ENCODE measurements around the gene EMP1. TPM values are rescaled to one million over a fixed set of nuclear protein-coding genes. Genes with fewer than 3 reads are reported as not detected.
A peak's percentile ranks its signal among the peaks of the same experiment; 100 is the strongest.

Gene EMP1
- total RNA-seq, 4 donors from 2014 or later: 43.2 to 837 (median 738) TPM

DNA sequence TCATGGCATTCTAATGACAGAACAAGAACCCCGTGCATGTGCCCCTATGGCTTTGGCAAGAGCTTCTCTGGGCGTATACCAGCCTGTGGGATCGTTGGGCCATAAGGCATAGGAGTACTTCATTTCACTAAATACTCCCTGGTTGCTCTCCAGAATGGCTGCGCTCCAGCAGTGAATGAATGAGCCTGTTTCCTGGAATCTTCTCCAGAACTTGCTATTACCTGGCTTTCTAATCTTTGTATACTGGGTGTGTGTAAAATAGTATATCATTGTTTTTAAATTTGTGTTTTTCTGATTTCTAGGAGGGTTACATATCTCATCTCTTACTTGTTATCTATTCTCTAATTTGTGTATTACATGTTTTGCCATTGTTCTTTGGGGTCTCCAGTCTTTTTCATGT lies 28.6 kb upstream of the EMP1 start:
- Histone ChIP-seq H3K27me3 (peaks cover 12% of the 10 kb centered on the region), H3K4me3 (no peak overlapping the region), H3K36me3 (no peaks in the 10 kb centered on the region), H3K27ac (no peak overlapping the region), H3K9me3 (no peaks in the 10 kb centered on the region), H3K4me1 (peaks cover 0 to 13% (median 9%) of the 10 kb centered on the region in 4 donors)
- no peak for DNase-seq
- in situ Hi-C loops (cut with MboI; ENCODE audit: low pct_ligation_motif_present in 1 of 4, low pct_unique_long_range_greater_than_20kb in 1 of 4, low sequenced_read_pairs in 3 of 4) (no loop called here), intact Hi-C loops (cut with DNase I; ENCODE audit: low total_unique reads) (no loop called here)
- 88 to 93% methylated on average over 2 to 4 of the region's 4 CpGs for WGBS, 2 donors (ENCODE audit: low coverage in 1 of 2)
- no peak for TF ChIP-seq POLR2A (IDR thresholded peaks at IDR 0.05)
- TF ChIP-seq, protein P1, sequence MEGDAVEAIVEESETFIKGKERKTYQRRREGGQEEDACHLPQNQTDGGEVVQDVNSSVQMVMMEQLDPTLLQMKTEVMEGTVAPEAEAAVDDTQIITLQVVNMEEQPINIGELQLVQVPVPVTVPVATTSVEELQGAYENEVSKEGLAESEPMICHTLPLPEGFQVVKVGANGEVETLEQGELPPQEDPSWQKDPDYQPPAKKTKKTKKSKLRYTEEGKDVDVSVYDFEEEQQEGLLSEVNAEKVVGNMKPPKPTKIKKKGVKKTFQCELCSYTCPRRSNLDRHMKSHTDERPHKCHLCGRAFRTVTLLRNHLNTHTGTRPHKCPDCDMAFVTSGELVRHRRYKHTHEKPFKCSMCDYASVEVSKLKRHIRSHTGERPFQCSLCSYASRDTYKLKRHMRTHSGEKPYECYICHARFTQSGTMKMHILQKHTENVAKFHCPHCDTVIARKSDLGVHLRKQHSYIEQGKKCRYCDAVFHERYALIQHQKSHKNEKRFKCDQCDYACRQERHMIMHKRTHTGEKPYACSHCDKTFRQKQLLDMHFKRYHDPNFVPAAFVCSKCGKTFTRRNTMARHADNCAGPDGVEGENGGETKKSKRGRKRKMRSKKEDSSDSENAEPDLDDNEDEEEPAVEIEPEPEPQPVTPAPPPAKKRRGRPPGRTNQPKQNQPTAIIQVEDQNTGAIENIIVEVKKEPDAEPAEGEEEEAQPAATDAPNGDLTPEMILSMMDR (IDR thresholded peaks at IDR 0.05): no peak
- no peak for TF ChIP-seq POLR2AphosphoS5 (IDR thresholded peaks at IDR 0.05)
- no peak for TF ChIP-seq EP300 (IDR thresholded peaks at IDR 0.05; ENCODE audit: low read depth)

DNA sequence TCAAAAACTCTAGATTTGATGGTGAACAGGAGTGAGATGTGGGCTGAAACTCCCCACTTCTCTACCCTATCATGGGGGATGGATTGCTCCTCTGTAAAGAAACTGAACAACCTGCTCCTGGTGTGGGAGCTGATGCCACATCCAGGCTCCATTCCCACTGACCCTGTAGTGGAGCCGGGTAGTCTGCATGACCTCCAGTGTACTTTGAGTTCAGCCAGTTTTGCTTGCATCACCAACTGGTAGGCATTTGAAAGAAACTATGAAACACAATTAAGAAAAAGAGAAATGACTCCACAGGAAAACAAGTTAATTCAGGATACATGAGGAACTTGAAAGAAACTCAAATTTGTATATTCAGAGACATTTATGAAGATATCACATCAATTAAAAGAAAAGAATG lies 27.3 kb upstream of the EMP1 start:
- DNase-seq: no peak
- peaks cover 12% of the 10 kb centered on the region for H3K27me3 ChIP-seq
- intact Hi-C loops (cut with DNase I; ENCODE audit: low total_unique reads) (no loop called here), in situ Hi-C loops (cut with MboI; ENCODE audit: low pct_ligation_motif_present in 1 of 4, low pct_unique_long_range_greater_than_20kb in 1 of 4, low sequenced_read_pairs in 3 of 4) (no loop called here)
- no peak overlapping the region for H3K4me3 ChIP-seq
- 80 to 100% methylated on average over 1 of the region's 1 CpG for WGBS, 2 donors (ENCODE audit: low coverage in 1 of 2)
- no peak overlapping the region for H3K27ac ChIP-seq
- TF ChIP-seq POLR2A (IDR thresholded peaks at IDR 0.05) (no peak), POLR2AphosphoS5 (IDR thresholded peaks at IDR 0.05) (no peak), EP300 (IDR thresholded peaks at IDR 0.05; ENCODE audit: low read depth) (no peak)
- TF ChIP-seq, protein P1 (IDR thresholded peaks at IDR 0.05): no peak
- no peaks in the 10 kb centered on the region for H3K36me3 ChIP-seq
- peaks cover 0 to 13% (median 9%) of the 10 kb centered on the region in 4 donors for H3K4me1 ChIP-seq
- H3K9me3 ChIP-seq: no peaks in the 10 kb centered on the region

DNA sequence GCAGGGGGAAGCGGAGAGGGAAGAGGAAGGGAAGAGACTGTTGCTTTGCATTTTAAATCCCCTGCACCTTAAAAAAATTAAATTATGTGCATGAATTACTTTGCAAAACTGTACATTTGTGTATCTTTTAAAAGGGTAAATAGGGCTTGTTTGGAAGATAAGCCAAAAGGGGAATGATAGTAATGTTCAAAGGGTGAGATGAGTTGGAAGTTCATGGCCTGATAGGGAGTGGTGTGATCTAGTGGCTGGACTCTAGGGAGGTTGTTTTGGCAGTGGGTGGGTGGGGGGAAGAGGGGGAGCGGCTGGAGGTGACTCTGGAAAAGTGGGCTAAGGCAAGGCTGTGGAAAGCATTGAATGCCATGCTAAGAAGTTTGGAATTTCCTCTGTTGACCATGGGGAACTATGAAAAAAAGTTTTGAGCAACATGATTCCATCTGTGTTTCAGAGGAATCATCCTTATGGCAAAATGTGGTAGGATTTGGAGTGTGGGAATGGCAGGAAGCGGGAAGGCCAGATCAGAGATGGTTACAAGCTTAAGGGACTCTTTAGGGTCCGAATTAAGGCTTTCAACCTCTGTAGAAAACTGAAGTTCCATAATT lies 25.5 kb upstream of the EMP1 start:
- H3K27ac ChIP-seq: no peak overlapping the region
- 90% methylated on average over 4 of the region's 4 CpGs for WGBS, 2 donors (ENCODE audit: low coverage in 1 of 2)
- peaks cover 0 to 2% (median under 1%) of the 10 kb centered on the region in 4 donors for H3K4me1 ChIP-seq
- DNase-seq: no peak
- in situ Hi-C loops (cut with MboI; ENCODE audit: low pct_ligation_motif_present in 1 of 4, low pct_unique_long_range_greater_than_20kb in 1 of 4, low sequenced_read_pairs in 3 of 4) (no loop called here), intact Hi-C loops (cut with DNase I; ENCODE audit: low total_unique reads) (no loop called here)
- H3K9me3 ChIP-seq: no peaks in the 10 kb centered on the region
- TF ChIP-seq, protein P1 (IDR thresholded peaks at IDR 0.05): no peak
- TF ChIP-seq EP300 (IDR thresholded peaks at IDR 0.05; ENCODE audit: low read depth): no peak
- no peak for TF ChIP-seq POLR2A (IDR thresholded peaks at IDR 0.05)
- TF ChIP-seq POLR2AphosphoS5 (IDR thresholded peaks at IDR 0.05): no peak
- H3K36me3 ChIP-seq: no peaks in the 10 kb centered on the region
- H3K27me3 ChIP-seq: peaks cover 12% of the 10 kb centered on the region
- H3K4me3 ChIP-seq: no peak overlapping the region

DNA sequence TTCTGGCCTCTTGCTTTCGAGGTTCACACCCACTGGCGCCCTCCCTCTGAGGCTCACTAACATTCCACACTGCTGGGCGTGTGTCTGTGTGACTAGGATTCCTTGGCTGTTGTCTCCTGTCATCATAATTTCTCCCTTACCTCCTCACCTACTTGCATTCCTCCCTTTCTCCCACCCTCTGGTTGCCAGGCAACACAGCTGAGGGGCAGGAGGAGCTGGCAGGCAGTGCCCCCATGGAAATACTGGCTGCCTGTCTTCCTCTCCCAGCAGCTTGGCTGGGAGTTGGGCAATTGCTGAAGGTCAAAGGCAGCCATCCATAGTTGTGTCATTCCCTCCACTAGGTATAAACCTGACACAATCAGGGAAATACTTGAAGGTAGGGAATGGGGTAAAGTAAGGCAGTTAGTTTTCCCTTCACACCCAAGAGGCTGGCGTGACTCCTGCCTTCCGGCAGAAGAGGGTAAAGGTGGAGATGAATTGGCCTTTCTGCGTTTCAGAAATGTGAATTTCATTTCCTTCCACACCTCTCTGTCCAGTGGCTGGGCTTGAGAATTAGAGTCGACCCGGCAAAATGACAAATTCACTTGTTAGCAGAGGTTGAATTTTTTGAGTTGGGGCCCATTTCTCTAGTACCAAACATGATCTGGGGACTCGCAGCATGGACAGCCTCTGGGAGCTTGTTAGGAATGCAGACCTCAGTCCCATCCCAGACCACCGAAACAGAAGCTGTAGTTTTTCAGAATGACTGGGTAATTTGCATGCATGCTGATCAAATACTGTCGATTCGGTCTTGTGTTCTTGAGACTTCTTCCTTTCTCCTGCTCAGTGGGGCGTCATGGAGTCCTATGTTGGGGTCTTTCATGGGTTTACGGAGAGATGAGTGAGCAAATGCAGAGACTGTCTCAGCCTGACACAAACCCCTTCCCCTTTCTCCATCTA lies 24.3 kb upstream of the EMP1 start:
- peak overlapping the region in 2 of 4 donors; percentile 23 to 70 for H3K27ac ChIP-seq
- DNase-seq: peak; percentile 30
- H3K4me3 ChIP-seq: no peak overlapping the region
- H3K4me1 ChIP-seq: no peaks in the 10 kb centered on the region
- in situ Hi-C loops (cut with MboI; ENCODE audit: low pct_ligation_motif_present in 1 of 4, low pct_unique_long_range_greater_than_20kb in 1 of 4, low sequenced_read_pairs in 3 of 4): no loop called here
- intact Hi-C loops (cut with DNase I; ENCODE audit: low total_unique reads): no loop called here
- no peaks in the 10 kb centered on the region for H3K36me3 ChIP-seq
- peaks cover 12% of the 10 kb centered on the region for H3K27me3 ChIP-seq
- TF ChIP-seq POLR2AphosphoS5 (IDR thresholded peaks at IDR 0.05) (no peak), EP300 (IDR thresholded peaks at IDR 0.05; ENCODE audit: low read depth) (no peak), POLR2A (IDR thresholded peaks at IDR 0.05) (no peak)
- TF ChIP-seq, protein P1 (IDR thresholded peaks at IDR 0.05): no peak
- H3K9me3 ChIP-seq: no peaks in the 10 kb centered on the region
- 75 to 79% methylated on average over 7 to 14 of the region's 14 CpGs for WGBS, 2 donors (ENCODE audit: low coverage in 1 of 2)

Data from transverse colon (tissue), 4 donors.